A549 (cell line): Measurements from ENCODE around the gene USP30. TPM values are rescaled to one million over a fixed set of nuclear protein-coding genes. Genes with fewer than 3 reads are reported as not detected.

Source experiments
- ATAC-seq, 2 experiments: fragments of 200-7000 bp in 1 of 2; fragments of >200 bp in 1 of 2; cut with Nextera tagmentation in 1 of 2; cut with Tn5 transposase in 1 of 2; 3 replicates each; pipeline versions ENCODE4 v1.8.0 to v1.9.1; 2018 to 2020; ENCODE audit warnings: mild to moderate bottlenecking in 1 of 2, moderate library complexity in 1 of 2
- CTCF ChIA-PET: fragments of 300-600 bp; sonication (Branson Sonifier 250); formaldehyde crosslinking; extraction: SDS; loops from one replicate; lab custom pipeline; 2021; ENCODE audit warnings: antibody characterized with exemption, inconsistent platforms; lab: Yijun Ruan, JAX
- POLR2A ChIA-PET: fragments of 350-600 bp; formaldehyde crosslinking; extraction: SDS; loops from one replicate; lab custom pipeline; 2021; ENCODE audit warnings: antibody characterized with exemption, inconsistent platforms; lab: Yijun Ruan, JAX
- DNase-seq, 2 experiments: peaks; one replicate each; pipeline versions ENCODE4 v3.0.0 to v3.0.0-alpha.2; 2011 to 2016; ENCODE audit warnings: low read depth in 1 of 2, low spot score in 1 of 2
- FAIRE-seq: peaks from 2 replicates; lab custom pipeline; 2011; peaks lifted over from hg19 to GRCh38; lab: Jason Lieb, UNC
- H3K27ac ChIP-seq, 2 experiments: fragments of >200 bp; sonication (Bioruptor Twin); formaldehyde crosslinking; 3 replicates each; pipeline ENCODE4 v1.5.1; 2016 to 2017
- H3K4me1 ChIP-seq: fragments of >200 bp; sonication (Bioruptor Twin); formaldehyde crosslinking; 3 replicates; pipeline ENCODE4 v1.6.1; 2016
- H3K4me2 ChIP-seq: fragments of >200 bp; sonication (Bioruptor Twin); formaldehyde crosslinking; 3 replicates; pipeline ENCODE4 v1.6.1; 2016
- H3K4me3 ChIP-seq: fragments of >200 bp; sonication (Bioruptor Twin); formaldehyde crosslinking; 3 replicates; pipeline ENCODE4 v1.5.1; 2016
- H3K9me3 ChIP-seq: fragments of >200 bp; sonication (Bioruptor Twin); formaldehyde crosslinking; 3 replicates; pipeline ENCODE4 v1.6.1; 2016
- ATOH8 ChIP-seq: fragments of 250-450 bp; sonication (Bioruptor Pico); IDR thresholded peaks from 2 replicates; pipeline ENCODE4 v1.5.0; 2020; ENCODE audit warnings: low read depth, mild to moderate bottlenecking, moderate library complexity
- BCL3 ChIP-seq: fragments of >200 bp; sonication (Bioruptor Twin); formaldehyde crosslinking; IDR thresholded peaks from 3 replicates; pipeline ENCODE4 v1.6.1; 2016
- CEBPB ChIP-seq, 2 experiments: fragments of >200 bp in 1 of 2; sonication (Bioruptor Twin) in 1 of 2; formaldehyde crosslinking in 1 of 2; IDR thresholded peaks; 2 replicates each; pipeline ENCODE4 v1.6.1; 2012 to 2016
- CHD2 ChIP-seq: fragments of 150-350 bp; IDR thresholded peaks from 2 replicates; pipeline ENCODE4 v1.6.1; 2014; ENCODE audit warnings: low read length; ENCODE audit not compliant: partially characterized antibody
- EHF ChIP-seq: fragments of 250-450 bp; sonication (Bioruptor Pico); IDR thresholded peaks from 2 replicates; pipeline ENCODE4 v1.5.0; 2020; ENCODE audit warnings: mild to moderate bottlenecking
- ELK1 ChIP-seq: fragments of 150-350 bp; IDR thresholded peaks from 2 replicates; pipeline ENCODE4 v1.6.1; 2014; ENCODE audit warnings: low read depth, mild to moderate bottlenecking, low read length
- FOSL2 ChIP-seq, 2 experiments: fragments of 450-650 bp in 1 of 2; fragments of >200 bp in 1 of 2; sonication (Bioruptor Twin) in 1 of 2; formaldehyde crosslinking; IDR thresholded peaks; 2 replicates each; pipeline versions ENCODE4 v1.5.0 to v1.6.1; 2016 to 2020; ENCODE audit warnings: mild to moderate bottlenecking in 1 of 2, moderate library complexity in 1 of 2
- FOXS1 ChIP-seq: fragments of 250-450 bp; sonication (Bioruptor Pico); IDR thresholded peaks from 2 replicates; pipeline ENCODE4 v1.5.0; 2020; ENCODE audit warnings: mild to moderate bottlenecking, moderate library complexity
- HDAC2 ChIP-seq: fragments of 200-600 bp; sonication (generic); IDR thresholded peaks from 2 replicates; pipeline ENCODE4 v1.6.1; 2016
- HES2 ChIP-seq: fragments of >200 bp; sonication (Bioruptor Twin); formaldehyde crosslinking; IDR thresholded peaks from 2 replicates; pipeline ENCODE4 v1.6.1; 2016
- HMGXB4 ChIP-seq: fragments of 250-450 bp; sonication (Bioruptor Pico); IDR thresholded peaks from 2 replicates; pipeline ENCODE4 v1.5.0; 2021; ENCODE audit warnings: mild to moderate bottlenecking, moderate library complexity, borderline replicate concordance
- HOXB13 ChIP-seq: fragments of 250-450 bp; sonication (Bioruptor Pico); IDR thresholded peaks from 2 replicates; pipeline ENCODE4 v1.5.0; 2020; ENCODE audit warnings: low read depth, mild to moderate bottlenecking, moderate library complexity
- JUN ChIP-seq, 2 experiments: fragments of >200 bp; sonication (Bioruptor Twin); formaldehyde crosslinking; IDR thresholded peaks; 2 replicates in 1 of 2; 3 replicates in 1 of 2; pipeline ENCODE4 v1.6.1; 2016 to 2017
- MAX ChIP-seq: IDR thresholded peaks from 2 replicates; pipeline ENCODE4 v1.6.1; 2012
- MYC ChIP-seq: IDR thresholded peaks from 2 replicates; pipeline ENCODE4 v1.6.1; 2012; ENCODE audit warnings: mild to moderate bottlenecking, inconsistent platforms, low read length, improper control_type of control experiment, borderline replicate concordance
- PHF8 ChIP-seq: fragments of 200-600 bp; sonication (generic); IDR thresholded peaks from 2 replicates; pipeline ENCODE4 v1.6.1; 2016; ENCODE audit warnings: low read depth, mild to moderate bottlenecking, antibody characterized with exemption, moderate library complexity, borderline replicate concordance
- RARB ChIP-seq: fragments of 250-450 bp; sonication (Bioruptor Pico); IDR thresholded peaks from 2 replicates; pipeline ENCODE4 v1.8.0; 2021; ENCODE audit warnings: mild to moderate bottlenecking, moderate library complexity
- SMC3 ChIP-seq: fragments of >200 bp; sonication (Bioruptor Twin); formaldehyde crosslinking; IDR thresholded peaks from 3 replicates; pipeline ENCODE4 v1.6.1; 2018; ENCODE audit warnings: inconsistent platforms
- ZFP36 ChIP-seq: fragments of 450-650 bp; IDR thresholded peaks from 2 replicates; pipeline ENCODE4 v1.6.1; 2014; ENCODE audit warnings: borderline replicate concordance; ENCODE audit not compliant: partially characterized antibody
- ZSCAN20 ChIP-seq: fragments of 250-450 bp; sonication (Bioruptor Pico); IDR thresholded peaks from 2 replicates; pipeline ENCODE4 v1.8.0; 2022; ENCODE audit warnings: mild to moderate bottlenecking, moderate library complexity
- WGBS: methylation state at CpG from one replicate; pipeline ENCODE4 v1.1.6; 2017; ENCODE audit errors: missing lambda C conversion rate; 5-methylcytosine and 5-hydroxymethylcytosine counted together
- polyA plus RNA-seq, 4 experiments: library from polyadenylated mRNA; depleted of rRNA in 3 of 4; stranded (reverse); fragments of >200 nt; fragmentation: RNase III in 1 of 4; extraction: RNeasy Plus Mini Kit Qiagen cat#74134 plus additional on column Dnase treatment in 1 of 4; gene quantifications; 2 replicates in 3 of 4; 3 replicates in 1 of 4; pipeline ENCODE4 v1.2.3, GENCODE V29; 2011 to 2017

Gene USP30
- polyA plus RNA-seq, 2 of the 4 experiments (the other 2 are of a cell fraction): 6.8 to 19.6 TPM

GRCh38 chr12:109099431-109100020 is 47.1 kb downstream of the USP30 start (continued):
- no peak for TF ChIP-seq ELK1
- no peak for TF ChIP-seq SMC3
- no peak for TF ChIP-seq HES2
- TF ChIP-seq JUN (IDR thresholded peaks at IDR 0.05): no peak
- TF ChIP-seq HDAC2: no peak

GRCh38 chr12:109100741-109101140 is 48.4 kb downstream of the USP30 start:
- FAIRE-seq (no peak), DNase-seq (no peak), ATAC-seq (no peak)
- Histone ChIP-seq H3K4me1 (peaks cover 7% of the 10 kb centered on the region; the same call in 2 of the 3 replicates), H3K4me2 (no peak overlapping the region), H3K9me3 (no peaks in the 10 kb centered on the region), H3K4me3 (no peak overlapping the region), H3K27ac (no peak overlapping the region)
- POLR2A ChIA-PET: no interaction called here
- WGBS: 95% methylated on average over 4 of the region's 4 CpGs
- TF ChIP-seq CHD2 (no peak), ZFP36 (no peak), HMGXB4 (CRISPR knock-in tag) (no peak), ATOH8 (no peak), ZSCAN20 (no peak), FOSL2 (IDR thresholded peaks at IDR 0.05) (no peak), FOSL2 (CRISPR knock-in tag; IDR thresholded peaks at IDR 0.05) (no peak), PHF8 (no peak), MYC (no peak), CEBPB (IDR thresholded peaks at IDR 0.05) (no peak), RARB (CRISPR knock-in tag) (no peak), BCL3 (no peak), EHF (CRISPR knock-in tag) (no peak), FOXS1 (CRISPR knock-in tag) (no peak), MAX (no peak), HOXB13 (no peak)
- CTCF ChIA-PET: interaction anchor here (0.6 to 1.1 kb wide), 4 partner anchors 51 to 588 kb away, joined by 3 to 4 read pairs (median 4); no protein-coding TSS in a partner anchor
